ENCODE results near the gene FBXL4.
A peak's percentile ranks its signal among the peaks of the same experiment; 100 is the strongest.

Gene FBXL4

DNA sequence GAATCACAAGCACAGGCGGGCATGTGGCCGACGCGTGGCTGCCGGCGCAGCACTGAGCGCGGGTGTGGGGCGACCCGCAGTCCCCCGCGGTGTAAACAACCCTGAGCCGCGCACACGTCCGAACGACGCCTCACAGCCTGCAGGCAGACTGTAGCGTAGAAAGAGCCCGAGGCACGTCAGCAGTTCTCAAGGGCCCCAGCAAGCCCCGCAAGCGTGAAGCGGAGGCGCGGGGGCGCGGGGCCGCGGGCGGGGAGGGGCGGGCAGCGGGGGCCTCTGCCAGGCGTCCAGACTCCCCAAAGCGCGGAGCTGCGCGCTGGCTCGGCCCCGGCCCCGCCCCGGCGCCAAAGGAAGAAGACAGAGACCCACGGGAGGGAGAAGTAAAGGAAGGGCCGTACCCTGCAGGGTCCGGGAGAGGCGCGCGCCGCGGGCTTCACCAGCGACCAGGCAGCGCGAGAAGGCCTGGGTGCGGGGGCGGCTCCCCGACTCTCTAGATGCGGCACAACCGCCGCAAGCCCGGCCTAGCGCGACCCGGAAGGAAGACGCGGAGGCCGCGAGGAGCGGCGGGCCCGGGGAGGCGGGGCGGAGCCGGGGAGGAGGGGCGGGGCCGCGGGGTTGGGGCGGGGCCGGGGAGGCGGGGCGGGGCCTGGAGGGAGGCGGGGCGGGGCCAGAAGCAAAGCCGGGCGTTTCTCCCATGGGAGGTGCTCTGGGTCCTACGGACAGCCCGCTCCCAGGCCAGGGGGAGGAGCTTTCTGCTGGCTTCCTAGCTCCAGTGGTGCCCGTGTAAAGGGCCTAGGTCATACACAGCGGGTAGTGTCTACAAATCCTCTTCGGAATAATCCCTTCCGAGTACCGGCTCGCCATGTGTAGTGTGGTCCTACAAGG, at the start of gene FBXL4:
FBXL4 (minus strand) TSS at position 536 of the 882 bp plus-strand sequence. CDS start 20,958 bp downstream, outside the sequence.
- DNase-seq (ENCODE audit: low read depth in 3 of 3) = peak; percentile 69 to 75 (median 74)

DNA sequence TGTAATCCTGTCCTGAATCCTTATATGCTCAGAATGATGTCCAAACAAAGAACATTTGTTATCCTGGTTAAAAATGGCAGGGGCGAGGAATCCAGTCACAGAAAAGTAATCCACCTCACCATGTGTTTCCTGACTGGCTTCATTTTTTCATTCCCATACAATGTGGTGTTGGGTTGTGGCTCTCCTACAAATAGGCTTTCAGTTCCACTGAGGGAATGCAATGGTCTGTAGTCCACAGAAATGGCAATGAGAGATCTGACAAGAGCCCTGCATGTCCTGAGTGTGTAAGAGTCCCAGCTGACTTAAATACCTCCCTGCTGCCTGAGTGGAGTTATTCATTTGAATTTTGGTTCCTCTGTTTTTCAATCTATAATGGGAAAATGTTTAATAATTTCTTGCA, 47.4 kb upstream of the FBXL4 start:
- DNase-seq (ENCODE audit: low read depth in 3 of 3) = no peak

DNA sequence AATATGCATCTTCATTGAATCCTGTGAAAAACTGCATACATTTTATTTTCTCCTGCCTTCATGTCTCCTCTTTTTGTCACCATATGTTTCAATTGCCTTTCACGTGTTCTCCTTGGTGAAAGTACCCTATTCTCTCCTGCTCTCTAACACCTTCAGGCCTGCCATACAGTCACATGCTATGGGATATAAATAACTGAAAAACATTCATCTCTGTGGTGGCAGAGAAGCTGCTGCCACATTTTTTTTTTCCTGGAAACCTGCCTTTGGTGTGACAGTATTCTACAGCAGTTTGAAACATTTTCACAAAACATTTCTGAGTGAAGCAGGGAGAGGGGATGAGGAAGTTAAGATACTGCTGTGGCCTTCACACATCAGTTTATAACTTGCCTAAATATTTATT, 44.8 kb upstream of the FBXL4 start:
- DNase-seq (ENCODE audit: low read depth in 3 of 3) = no peak

DNA sequence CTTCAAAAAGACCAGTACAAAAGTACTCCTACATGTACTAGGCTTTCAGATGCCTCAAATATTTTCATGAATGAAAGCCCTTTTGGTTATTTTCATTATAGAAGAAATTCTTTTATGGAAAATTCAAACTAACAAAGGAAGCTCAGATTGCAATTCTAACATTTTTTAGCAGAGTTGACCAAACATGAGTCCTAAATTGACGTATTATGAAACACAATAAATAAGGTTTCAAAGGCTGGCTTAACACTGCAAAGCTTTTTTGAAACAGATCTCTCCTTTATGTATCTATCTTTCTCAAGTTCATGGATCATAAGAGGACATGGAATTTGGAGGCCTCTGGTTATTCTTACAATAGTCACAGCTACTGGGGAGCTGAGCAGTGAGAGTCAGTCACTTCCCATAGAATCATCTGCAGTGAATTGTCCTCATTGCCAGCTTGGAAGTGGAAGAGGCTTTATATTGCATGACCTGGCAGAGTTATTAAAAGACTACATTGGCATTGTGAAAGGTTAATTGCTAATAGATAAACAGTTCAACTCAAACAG, 38.4 kb upstream of the FBXL4 start:
- DNase-seq (ENCODE audit: low read depth in 3 of 3) = no peak

DNA sequence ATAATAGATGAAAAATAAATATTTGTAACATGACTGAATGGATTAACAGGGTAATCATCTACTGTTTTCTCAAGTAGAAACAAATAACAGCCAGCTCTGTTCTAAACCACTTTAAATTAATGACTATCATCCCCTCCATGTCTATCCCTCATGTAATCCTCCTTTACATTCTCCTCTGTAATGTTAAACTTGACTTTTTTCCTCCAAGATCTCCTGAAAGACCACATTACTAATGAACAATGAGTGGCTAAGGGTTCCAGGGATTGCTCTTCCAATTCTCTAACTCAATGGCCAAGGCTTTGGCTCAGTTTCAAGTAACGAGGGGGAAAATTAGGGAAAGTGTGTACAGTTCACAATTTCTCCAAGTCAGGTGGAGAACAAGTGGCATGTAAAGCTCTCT, 37.6 kb upstream of the FBXL4 start:
- DNase-seq (ENCODE audit: low read depth in 3 of 3) = no peak

DNA sequence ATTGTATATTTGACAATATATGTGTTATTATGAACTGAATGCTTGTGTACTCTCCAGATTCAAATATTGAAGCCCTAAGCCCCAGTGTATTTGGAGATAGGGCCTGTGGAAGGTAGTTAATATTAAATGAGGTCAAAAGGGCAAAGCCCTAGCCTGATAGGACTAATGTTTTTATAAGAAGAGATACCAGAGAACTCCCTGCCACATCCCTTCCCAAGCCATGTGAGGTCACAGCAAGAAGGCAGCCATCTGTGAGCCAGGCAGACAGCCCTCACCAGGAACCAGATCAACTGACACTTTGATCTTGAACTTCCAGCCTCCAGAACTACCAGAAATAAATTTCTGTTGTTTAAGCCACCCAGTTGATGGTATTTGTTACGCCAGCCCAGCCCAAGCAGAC, 36.4 kb upstream of the FBXL4 start:
- DNase-seq (ENCODE audit: low read depth in 3 of 3) = no peak

DNA sequence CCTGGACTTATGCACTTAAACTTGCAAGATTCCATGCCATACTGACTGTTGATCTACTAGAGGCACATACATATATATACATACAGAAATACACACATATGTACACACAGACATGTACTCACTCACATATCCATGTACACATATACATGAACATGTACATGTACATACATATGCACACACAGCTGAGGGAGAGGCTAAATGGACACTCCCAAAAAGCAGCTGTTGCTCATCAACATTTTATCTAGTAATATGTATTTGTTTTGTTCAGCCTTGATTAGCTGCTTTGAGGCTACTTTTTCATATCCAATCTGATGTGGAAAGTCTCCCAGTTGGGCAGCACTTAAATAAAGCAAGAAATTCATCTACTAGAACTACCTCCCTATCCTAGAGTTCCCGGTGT, 33.7 kb upstream of the FBXL4 start:
- no peak for DNase-seq (ENCODE audit: low read depth in 3 of 3)

DNA sequence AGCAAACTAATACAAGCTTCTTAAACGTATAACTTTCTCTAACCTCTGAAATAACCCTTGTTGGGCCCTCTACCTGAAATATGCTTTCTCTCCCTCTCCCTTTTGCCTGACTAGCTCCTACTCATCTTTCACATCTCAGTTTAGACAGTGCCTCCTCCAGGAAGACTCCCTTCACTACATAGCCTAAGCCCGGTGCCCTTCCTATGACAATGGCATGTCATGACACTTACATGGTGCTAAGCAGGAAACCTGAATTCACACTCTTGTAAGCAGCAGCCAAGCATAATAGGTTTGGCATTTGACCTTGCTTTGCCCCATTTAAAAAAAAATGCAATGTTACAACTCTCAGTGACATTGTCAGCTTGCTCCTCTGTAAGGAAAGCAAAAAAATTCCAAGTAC, 33.1 kb upstream of the FBXL4 start:
- no peak for DNase-seq (ENCODE audit: low read depth in 3 of 3)

DNA sequence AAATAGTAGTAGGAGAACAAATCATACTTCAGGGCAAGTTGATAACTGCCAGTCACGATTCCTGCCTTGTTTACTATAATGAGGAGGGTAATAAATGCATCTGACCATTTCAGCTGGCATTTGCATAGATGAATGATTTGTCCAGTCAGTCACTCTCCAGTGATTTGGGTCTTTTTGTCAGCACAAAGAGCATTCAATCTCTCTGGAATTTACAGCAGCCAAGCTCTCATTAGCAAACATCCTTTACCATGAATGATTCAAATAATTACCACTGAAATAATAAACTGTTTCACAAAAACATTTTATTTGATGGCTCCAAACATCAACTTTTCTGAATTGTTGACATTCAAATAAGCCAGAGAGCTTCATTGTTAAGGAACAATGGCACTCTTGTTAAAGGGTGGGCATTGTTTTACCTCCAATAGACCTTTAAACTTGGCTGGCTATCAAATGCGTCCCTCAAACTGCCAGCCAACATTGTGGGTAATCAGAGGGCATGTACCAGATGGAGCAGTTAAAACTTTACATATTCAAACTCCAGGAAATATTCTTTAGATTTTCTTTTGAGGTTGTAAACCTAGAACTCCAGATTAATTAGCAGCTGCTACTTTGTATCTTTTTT, 30.0 kb upstream of the FBXL4 start:
- no peak for DNase-seq (ENCODE audit: low read depth in 3 of 3)

DNA sequence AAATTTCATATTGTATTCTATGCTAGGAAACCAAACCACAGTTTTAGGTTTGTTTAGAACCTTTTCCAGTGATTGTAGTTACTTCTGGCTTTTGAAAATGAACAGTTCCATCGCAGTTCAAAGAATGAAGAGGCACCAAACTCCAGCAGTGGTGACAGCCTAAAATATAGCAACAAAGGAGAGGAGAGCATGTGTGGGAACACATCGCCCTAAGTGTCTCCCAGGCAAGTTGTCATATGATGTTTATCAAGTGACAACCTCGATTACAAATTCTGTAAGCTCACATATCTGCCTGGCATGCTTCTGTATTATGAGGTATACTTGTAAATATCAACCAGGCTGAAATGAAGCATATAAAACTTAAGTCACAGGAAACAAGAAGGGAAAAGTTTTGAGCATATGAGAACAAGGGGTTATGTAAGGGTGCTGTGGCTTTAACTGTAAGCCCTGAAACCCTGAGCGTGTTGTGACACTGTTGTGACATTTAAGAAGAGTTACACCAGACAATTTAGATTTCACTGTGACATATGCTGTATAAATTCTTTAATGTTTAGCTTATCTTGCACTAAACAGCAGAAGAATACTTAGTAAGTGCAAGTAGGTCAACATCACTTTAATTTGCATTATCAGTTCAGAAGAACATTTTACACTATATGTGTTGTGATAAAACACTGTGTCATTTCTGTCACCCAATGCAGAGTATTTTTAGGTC, 29.1 kb upstream of the FBXL4 start:
- DNase-seq (ENCODE audit: low read depth in 3 of 3) = no peak

DNA sequence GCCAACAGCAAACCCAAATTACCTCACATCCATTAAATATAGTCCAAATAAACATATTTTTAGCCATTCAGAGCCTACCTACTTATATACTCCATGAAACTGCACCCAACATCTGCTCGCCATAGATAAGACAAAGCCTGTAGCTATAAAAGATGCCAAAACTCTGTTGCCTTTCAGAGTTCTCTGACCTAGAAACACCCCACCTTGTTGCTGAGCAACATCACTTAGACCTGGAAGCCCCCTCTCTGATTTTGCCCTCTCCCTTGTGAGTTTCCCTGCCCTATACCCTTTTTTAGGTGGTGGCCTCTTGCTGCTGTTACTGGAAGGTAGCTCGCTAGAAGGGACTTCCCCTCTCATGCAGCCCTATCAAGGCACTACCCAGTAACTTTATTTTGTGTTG, 27.7 kb upstream of the FBXL4 start:
- DNase-seq (ENCODE audit: low read depth in 3 of 3) = no peak

DNA sequence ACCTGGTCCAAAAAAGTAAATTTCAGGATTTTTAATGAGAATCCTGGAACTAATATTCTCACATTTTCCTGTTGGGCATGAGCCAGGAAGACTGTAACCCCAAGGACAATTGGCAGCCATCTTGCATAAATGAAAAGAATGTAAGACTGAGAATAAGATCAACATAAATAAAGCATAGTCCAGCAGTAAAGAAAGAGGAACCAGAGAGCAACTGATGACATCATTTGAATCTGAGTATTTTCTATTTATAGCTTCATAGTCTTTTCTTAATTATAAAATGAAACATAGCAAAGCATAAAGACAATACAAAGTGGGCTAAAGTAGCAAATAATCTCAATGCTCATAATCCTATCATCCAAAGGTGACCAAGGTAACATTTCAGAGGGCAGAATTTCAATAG, 26.6 kb upstream of the FBXL4 start:
- DNase-seq (ENCODE audit: low read depth in 3 of 3) = no peak

DNA sequence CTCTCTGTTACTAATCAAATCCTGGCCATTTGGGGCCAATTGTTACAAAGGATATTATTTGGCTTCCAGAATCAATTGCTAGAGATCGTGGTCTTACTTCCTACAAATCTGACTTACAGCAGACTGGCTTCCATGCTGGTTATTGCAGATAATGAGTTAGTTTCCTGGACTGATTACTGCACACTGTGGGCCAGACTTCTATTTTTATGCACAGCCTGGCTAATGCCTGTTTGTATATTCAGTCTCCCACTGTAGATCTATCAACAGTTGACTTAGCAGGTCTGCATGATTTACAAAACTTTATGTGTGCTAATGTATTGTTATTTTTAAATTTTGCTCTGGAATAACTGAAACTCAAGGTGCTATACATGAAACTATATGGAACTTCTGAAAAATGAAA, 25.8 kb upstream of the FBXL4 start:
- DNase-seq (ENCODE audit: low read depth in 3 of 3) = no peak

DNA sequence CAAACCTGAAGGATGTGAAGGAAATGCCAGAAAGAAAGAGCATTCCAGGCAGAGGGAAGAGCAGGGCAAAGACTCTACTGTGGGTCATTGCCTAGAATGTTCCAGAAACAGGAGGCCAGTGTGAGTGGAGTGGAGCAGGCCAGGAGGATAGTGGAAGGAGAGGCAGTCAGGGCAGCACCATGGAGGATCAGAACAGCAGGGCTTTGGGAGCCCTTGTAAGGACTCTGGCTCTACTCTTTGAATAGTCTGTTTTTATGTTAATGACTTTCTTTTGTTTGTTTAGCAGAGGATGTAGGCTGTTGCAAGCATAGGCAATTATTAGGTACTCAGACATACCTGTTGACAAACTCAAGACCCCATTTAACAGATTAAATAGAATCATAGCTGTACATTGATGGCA, 23.6 kb upstream of the FBXL4 start:
- no peak for DNase-seq (ENCODE audit: low read depth in 3 of 3)

DNA sequence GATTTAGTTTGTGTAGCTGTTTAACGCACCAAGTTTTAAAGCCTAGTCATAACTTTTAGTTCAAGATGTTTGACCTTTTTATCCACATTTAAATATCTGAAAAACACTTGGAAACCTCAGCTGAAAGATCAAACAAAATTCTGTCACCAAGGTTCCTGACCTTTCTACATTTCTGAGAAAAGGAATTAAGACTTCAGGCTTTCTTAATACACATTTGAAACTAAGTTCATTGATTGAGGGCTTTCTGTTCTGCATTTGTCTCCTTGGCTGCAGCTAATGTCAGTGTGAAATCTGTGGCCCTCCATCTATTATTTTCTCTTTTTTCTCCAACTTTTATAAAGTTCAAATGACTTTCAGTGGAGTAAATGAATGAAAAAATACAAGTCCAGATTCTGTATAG, 22.7 kb upstream of the FBXL4 start:
- no peak for DNase-seq (ENCODE audit: low read depth in 3 of 3)

DNA sequence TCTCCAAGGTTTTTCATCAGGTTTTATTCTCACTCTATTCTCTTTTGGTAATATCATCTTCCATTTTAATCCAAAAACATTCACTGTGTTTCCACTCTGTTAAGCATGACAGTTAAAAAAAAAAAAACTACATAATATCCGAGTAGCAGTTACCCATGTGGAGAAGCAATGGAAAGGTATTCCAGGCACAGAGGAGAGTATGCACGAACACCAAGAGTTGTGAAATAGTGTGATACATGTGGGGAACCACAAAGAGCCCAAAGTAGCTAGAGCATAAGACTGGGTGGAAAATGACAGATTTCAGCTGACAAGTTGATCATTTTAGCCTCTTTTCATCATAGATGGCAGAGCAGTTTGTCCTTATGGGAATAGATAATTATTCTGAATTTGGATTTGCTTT, 19.9 kb upstream of the FBXL4 start:
- no peak for DNase-seq (ENCODE audit: low read depth in 3 of 3)

DNA sequence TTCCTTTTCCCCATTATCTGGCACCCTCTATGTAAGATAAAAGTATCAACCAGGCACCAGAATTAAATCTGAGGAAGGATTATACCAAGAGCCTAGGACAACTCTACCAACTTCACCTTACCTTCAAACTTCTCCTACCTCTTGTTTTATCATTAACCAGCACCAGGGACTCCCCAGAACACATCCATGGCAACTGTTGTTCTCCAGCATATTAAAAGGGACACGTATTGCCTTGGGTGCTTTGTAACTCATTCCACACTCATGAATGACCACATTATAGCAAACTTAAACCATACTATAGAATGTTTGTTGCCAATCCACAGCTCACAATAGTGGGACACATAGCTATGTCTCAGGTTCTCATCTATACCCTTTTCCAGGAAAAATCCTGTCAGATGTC, 11.9 kb upstream of the FBXL4 start:
- no peak for DNase-seq (ENCODE audit: low read depth in 3 of 3)

DNA sequence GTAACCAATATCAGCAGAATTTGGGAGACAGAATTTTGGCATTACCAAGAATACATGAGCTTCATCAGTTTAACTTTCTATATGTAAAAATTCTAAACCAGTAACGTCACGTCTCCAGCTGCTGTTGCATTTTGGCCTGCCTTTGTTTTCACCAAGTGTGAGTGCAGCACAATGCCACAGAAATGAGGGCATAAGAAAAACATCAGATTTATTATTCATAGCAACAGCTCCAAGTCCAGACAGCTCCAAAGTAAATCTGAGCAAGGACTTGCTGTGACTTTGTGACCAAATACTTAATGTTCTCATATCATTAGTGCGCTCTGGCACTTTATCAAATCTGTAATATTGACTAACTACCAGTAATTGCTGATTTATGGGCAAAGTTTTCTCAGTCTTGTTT, 11.0 kb upstream of the FBXL4 start:
- no peak for DNase-seq (ENCODE audit: low read depth in 3 of 3)

DNA sequence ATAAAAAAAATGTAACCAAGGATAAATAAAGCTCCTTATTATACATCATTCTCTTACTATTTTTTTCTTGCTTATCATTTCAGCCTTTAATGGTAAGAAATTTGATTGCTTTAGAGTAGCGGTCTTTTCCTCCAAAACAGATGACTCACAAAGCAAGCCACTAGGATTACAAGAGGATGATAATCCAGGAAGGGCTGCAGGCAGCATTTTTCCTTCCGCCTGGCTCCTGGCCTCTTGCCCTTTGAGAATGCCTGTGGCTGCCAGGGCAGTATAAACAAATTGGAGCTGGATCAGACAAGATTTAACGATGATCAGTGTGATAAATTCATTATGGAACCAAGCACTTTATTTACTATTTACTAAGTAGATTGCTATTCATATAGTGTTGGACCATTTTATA, 9.7 kb upstream of the FBXL4 start:
- DNase-seq (ENCODE audit: low read depth in 3 of 3) = no peak

DNA sequence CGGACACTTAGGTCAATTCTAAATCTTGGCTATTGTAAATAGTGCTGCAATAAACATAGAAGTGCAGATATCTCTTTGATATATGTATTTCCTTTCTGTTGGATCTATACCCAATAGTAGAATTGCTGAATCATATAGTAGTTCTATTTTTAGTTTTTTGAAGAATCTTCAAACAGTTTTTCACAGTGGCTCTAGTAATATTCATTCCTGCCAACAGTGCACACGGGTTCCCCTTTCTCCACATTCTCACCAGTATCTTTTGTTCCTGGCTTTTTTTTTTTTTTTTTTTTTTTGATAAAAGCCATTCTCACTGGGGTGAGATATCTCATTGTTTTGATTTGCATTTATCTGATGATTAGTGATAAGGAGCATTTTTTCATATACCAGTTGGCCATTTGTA, 1.8 kb upstream of the FBXL4 start:
- DNase-seq (ENCODE audit: low read depth in 3 of 3) = no peak

DNA sequence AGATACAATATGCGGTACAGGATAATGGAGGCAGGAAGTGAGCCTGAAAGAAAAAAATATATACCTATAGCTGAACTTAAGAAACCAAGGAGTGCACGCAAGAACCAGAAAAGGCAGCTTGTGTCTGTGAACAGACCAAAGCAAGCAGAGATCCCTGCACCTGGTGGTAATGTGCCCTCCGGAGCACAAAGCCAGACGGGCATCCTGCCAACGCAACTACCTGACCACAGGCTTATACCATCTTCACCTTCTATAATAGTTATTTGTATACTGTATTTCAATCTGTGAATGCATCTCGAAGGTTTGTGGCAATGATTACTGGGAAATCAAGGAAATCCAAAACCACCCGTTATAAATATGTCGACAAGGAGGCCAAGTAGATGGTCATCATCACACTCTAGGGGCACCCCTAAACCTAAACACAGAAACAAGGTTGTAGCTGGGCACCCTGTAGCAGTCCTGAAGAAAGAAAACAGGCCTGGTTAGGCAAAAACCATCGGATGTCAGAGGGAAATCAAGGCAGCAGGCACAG, 801 bp downstream of the FBXL4 start:
- DNase-seq (ENCODE audit: low read depth in 3 of 3) = peak in 2 of 3 experiments; percentile 5 to 14

DNA sequence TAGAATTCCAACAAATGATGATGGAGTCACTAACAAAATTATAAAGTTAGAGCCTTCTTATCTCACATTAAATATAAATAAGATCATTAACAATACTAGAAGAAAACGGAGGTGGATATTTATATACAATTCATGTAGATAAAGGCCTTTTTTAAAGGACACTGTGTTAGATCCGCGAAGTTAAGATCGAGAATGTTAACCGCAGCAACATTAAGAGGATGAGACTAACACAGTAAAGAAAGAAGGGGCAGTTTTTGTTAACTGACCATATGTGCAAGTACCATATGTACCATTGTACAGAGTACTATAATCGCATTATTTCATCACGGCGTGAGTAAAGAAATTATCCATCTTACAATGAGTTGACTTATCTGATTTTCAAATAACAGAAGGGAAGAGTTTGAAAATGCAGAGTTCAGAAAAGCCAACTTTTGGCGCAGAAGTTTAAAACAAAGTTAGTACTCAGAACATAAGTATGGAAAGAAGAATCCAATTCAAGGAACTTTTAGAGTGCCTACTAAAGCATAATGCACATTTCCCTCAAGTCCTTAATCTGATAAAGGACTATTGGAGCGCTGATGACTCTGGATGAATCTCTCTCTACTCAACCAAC, 1.4 kb downstream of the FBXL4 start:
- DNase-seq (ENCODE audit: low read depth in 3 of 3) = no peak
